ENCODE measurements around the gene RASEF. TPM values are rescaled to one million over a fixed set of nuclear protein-coding genes. Genes with fewer than 3 reads are reported as not detected.
A peak's percentile ranks its signal among the peaks of the same experiment; 100 is the strongest.

Gene RASEF
- total and polyA plus RNA-seq, 2 donors, result 3.0 to 3.9 TPM

GRCh38 chr9:83061990-83062650 lies 822 bp downstream of the RASEF start:
- WGBS, result 5% methylated on average over 53 of the region's 53 CpGs
- H3K4me1 ChIP-seq (ENCODE audit: control insufficient read depth in 2 of 2, insufficient read depth in 2 of 2, low read length in 2 of 2), result no peaks in the 10 kb centered on the region
- H3K27ac ChIP-seq (ENCODE audit: low read depth in 1 of 2, low read length in 1 of 2), result peak overlapping the region; percentile 64 to 73
- peak overlapping the region; percentile 13 to 25 for H3K4me3 ChIP-seq (ENCODE audit: low read length in 2 of 2)
- no peaks in the 10 kb centered on the region for H3K36me3 ChIP-seq (ENCODE audit: control insufficient read depth in 2 of 2, insufficient read depth in 2 of 2, low read length in 1 of 2)
- DNase-seq (ENCODE audit: low read depth in 6 of 9, low spot score in 9 of 9), result peak in 3 of 9 donors; percentile 0 to 29 (median 7)
- no peaks in the 10 kb centered on the region for H3K9me3 ChIP-seq (ENCODE audit: control insufficient read depth in 2 of 2, insufficient read depth in 1 of 2, low read length in 1 of 2)
- peaks cover 34 to 44% of the 10 kb centered on the region in 2 donors for H3K27me3 ChIP-seq (ENCODE audit: control insufficient read depth in 2 of 2, insufficient read depth in 1 of 2, low read length in 1 of 2)

GRCh38 chr9:83061036-83061435 lies 1.9 kb downstream of the RASEF start:
- Histone ChIP-seq H3K36me3 (ENCODE audit: control insufficient read depth in 2 of 2, insufficient read depth in 2 of 2, low read length in 1 of 2) (no peaks in the 10 kb centered on the region), H3K4me1 (ENCODE audit: control insufficient read depth in 2 of 2, insufficient read depth in 2 of 2, low read length in 2 of 2) (no peaks in the 10 kb centered on the region), H3K27ac (ENCODE audit: low read depth in 1 of 2, low read length in 1 of 2) (no peak overlapping the region), H3K27me3 (ENCODE audit: control insufficient read depth in 2 of 2, insufficient read depth in 1 of 2, low read length in 1 of 2) (peaks cover 34 to 44% of the 10 kb centered on the region in 2 donors), H3K9me3 (ENCODE audit: control insufficient read depth in 2 of 2, insufficient read depth in 1 of 2, low read length in 1 of 2) (no peaks in the 10 kb centered on the region), H3K4me3 (ENCODE audit: low read length in 2 of 2) (no peak overlapping the region)
- WGBS, result 88% methylated on average over 2 of the region's 2 CpGs
- no peak for DNase-seq (ENCODE audit: low read depth in 6 of 9, low spot score in 9 of 9)

DNA sequence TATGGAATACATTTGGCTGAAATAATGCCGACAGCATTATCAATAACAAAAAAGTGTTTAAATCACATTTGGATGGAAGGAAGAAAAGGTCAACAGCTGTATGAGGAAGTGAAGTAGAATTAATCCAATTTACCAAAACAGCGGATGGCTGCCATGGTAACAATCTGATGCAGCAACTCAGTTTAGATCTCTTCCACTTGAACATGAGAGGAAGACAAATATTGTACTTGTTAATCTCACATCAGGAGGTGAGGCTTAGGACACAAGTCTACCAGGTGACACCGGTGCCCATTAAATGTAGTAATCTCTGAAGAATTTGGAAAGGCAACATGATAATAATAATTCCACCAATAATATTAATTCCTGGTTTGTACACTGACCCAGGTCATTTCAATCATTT lies 2.4 kb downstream of the RASEF start:
- Histone ChIP-seq H3K27me3 (ENCODE audit: control insufficient read depth in 2 of 2, insufficient read depth in 1 of 2, low read length in 1 of 2) (peaks cover 34 to 42% of the 10 kb centered on the region in 2 donors), H3K4me3 (ENCODE audit: low read length in 2 of 2) (no peak overlapping the region), H3K4me1 (ENCODE audit: control insufficient read depth in 2 of 2, insufficient read depth in 2 of 2, low read length in 2 of 2) (no peaks in the 10 kb centered on the region), H3K27ac (ENCODE audit: low read depth in 1 of 2, low read length in 1 of 2) (no peak overlapping the region), H3K36me3 (ENCODE audit: control insufficient read depth in 2 of 2, insufficient read depth in 2 of 2, low read length in 1 of 2) (no peaks in the 10 kb centered on the region), H3K9me3 (ENCODE audit: control insufficient read depth in 2 of 2, insufficient read depth in 1 of 2, low read length in 1 of 2) (no peaks in the 10 kb centered on the region)
- DNase-seq (ENCODE audit: low read depth in 6 of 9, low spot score in 9 of 9), result no peak
- 96% methylated on average over 3 of the region's 3 CpGs for WGBS

- Histone ChIP-seq H3K36me3 (ENCODE audit: control insufficient read depth in 2 of 2, insufficient read depth in 2 of 2, low read length in 1 of 2) (no peaks in the 10 kb centered on the region), H3K27me3 (ENCODE audit: control insufficient read depth in 2 of 2, insufficient read depth in 1 of 2, low read length in 1 of 2) (peaks cover 34 to 36% of the 10 kb centered on the region in 2 donors), H3K9me3 (ENCODE audit: control insufficient read depth in 2 of 2, insufficient read depth in 1 of 2, low read length in 1 of 2) (no peaks in the 10 kb centered on the region), H3K4me3 (ENCODE audit: low read length in 2 of 2) (no peak overlapping the region), H3K4me1 (ENCODE audit: control insufficient read depth in 2 of 2, insufficient read depth in 2 of 2, low read length in 2 of 2) (no peaks in the 10 kb centered on the region), H3K27ac (ENCODE audit: low read depth in 1 of 2, low read length in 1 of 2) (no peak overlapping the region)
- no peak for DNase-seq (ENCODE audit: low read depth in 6 of 9, low spot score in 9 of 9)
- 92% methylated on average over 1 of the region's 1 CpG for WGBS
Measured at GRCh38 chr9:83059417-83059816, 3.5 kb downstream of the RASEF start.

GRCh38 chr9:83056911-83057310 lies 6.0 kb downstream of the RASEF start:
- Histone ChIP-seq H3K27ac (ENCODE audit: low read depth in 1 of 2, low read length in 1 of 2) (no peak overlapping the region), H3K36me3 (ENCODE audit: control insufficient read depth in 2 of 2, insufficient read depth in 2 of 2, low read length in 1 of 2) (no peaks in the 10 kb centered on the region), H3K9me3 (ENCODE audit: control insufficient read depth in 2 of 2, insufficient read depth in 1 of 2, low read length in 1 of 2) (no peaks in the 10 kb centered on the region), H3K27me3 (ENCODE audit: control insufficient read depth in 2 of 2, insufficient read depth in 1 of 2, low read length in 1 of 2) (peaks cover 12 to 13% of the 10 kb centered on the region in 2 donors), H3K4me1 (ENCODE audit: control insufficient read depth in 2 of 2, insufficient read depth in 2 of 2, low read length in 2 of 2) (no peaks in the 10 kb centered on the region), H3K4me3 (ENCODE audit: low read length in 2 of 2) (no peak overlapping the region)
- 100% methylated on average over 1 of the region's 1 CpG for WGBS
- DNase-seq (ENCODE audit: low read depth in 6 of 9, low spot score in 9 of 9), result no peak

GRCh38 chr9:83056174-83056573 lies 6.8 kb downstream of the RASEF start:
- Histone ChIP-seq H3K9me3 (ENCODE audit: control insufficient read depth in 2 of 2, insufficient read depth in 1 of 2, low read length in 1 of 2) (no peaks in the 10 kb centered on the region), H3K27ac (ENCODE audit: low read depth in 1 of 2, low read length in 1 of 2) (no peak overlapping the region), H3K4me1 (ENCODE audit: control insufficient read depth in 2 of 2, insufficient read depth in 2 of 2, low read length in 2 of 2) (no peaks in the 10 kb centered on the region), H3K27me3 (ENCODE audit: control insufficient read depth in 2 of 2, insufficient read depth in 1 of 2, low read length in 1 of 2) (peaks cover 4 to 6% of the 10 kb centered on the region in 2 donors), H3K4me3 (ENCODE audit: low read length in 2 of 2) (no peak overlapping the region), H3K36me3 (ENCODE audit: control insufficient read depth in 2 of 2, insufficient read depth in 2 of 2, low read length in 1 of 2) (no peaks in the 10 kb centered on the region)
- DNase-seq (ENCODE audit: low read depth in 6 of 9, low spot score in 9 of 9), result no peak
- WGBS, result 94% methylated on average over 2 of the region's 2 CpGs

DNA sequence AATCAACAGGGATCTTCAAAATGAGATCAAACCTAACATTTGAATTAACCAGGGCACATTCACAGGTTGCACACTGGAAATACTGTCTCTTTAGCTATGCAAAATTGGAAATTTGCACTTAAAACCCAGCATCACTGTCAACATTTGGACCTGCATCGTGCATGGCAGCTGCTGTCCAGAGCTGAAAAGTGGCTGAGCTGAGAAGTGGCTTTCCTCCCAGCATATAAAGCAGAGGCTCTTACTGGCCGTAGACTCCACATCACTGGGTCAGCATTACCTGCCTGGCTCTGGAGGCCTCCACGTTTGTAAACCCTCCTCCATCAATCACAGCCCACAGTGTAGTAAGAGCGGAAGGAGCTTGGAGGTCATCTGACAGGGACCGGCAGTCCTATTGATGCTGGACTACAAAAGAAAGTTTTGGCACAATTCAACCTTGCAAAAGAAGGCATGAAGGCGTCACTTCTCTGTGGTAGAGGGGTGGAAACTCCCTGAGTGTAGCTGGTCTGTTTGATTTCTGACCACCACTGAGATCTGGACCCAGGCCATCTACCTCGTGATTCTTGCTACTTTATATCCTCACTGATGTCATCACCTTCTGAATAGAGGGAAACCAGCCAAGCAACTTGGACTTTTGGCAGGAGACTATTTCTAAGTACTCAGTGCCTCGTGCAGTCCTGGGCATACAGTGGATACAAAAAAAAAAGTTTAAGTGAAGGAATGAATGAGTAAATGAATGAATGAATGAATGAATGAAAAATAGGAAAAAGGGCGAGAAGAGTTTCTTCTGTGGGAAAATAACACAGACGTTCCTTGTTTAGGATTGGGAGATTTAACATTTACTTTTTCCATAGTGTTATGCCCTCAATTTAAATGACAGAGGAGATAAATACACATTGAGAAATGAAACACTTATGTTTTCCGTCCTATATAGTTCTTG lies 14.8 kb downstream of the RASEF start:
- no peak overlapping the region for H3K27ac ChIP-seq (ENCODE audit: low read depth in 1 of 2, low read length in 1 of 2)
- 76% methylated on average over 11 of the region's 11 CpGs for WGBS
- H3K36me3 ChIP-seq (ENCODE audit: control insufficient read depth in 2 of 2, insufficient read depth in 2 of 2, low read length in 1 of 2), result no peaks in the 10 kb centered on the region
- H3K4me1 ChIP-seq (ENCODE audit: control insufficient read depth in 2 of 2, insufficient read depth in 2 of 2, low read length in 2 of 2), result no peaks in the 10 kb centered on the region
- DNase-seq (ENCODE audit: low read depth in 6 of 9, low spot score in 9 of 9), result peak in 2 of 9 donors; percentile 5 to 28
- H3K4me3 ChIP-seq (ENCODE audit: low read length in 2 of 2), result no peak overlapping the region
- no peaks in the 10 kb centered on the region for H3K27me3 ChIP-seq (ENCODE audit: control insufficient read depth in 2 of 2, insufficient read depth in 1 of 2, low read length in 1 of 2)
- H3K9me3 ChIP-seq (ENCODE audit: control insufficient read depth in 2 of 2, insufficient read depth in 1 of 2, low read length in 1 of 2), result no peaks in the 10 kb centered on the region

DNA sequence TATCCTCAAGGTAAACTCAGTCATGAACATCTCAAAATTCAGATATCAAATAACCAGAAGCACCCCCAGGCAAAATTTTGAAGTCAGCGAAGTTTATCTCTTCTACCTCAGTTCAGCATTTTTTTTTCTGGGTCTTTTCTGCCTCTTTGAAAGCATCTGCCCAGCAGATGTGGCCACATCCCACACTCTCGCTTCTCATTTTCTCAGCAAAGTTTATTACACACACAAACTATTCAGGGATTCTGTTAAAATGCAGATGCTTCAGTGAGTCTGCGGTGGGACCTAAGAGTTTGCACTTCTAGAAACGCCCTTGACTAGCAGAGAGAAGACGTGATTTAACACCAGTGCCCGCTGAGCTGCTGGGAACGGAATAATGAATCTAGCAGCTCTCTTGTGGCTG lies 19.3 kb downstream of the RASEF start:
- Histone ChIP-seq H3K4me1 (ENCODE audit: control insufficient read depth in 2 of 2, insufficient read depth in 2 of 2, low read length in 2 of 2) (no peaks in the 10 kb centered on the region), H3K27ac (ENCODE audit: low read depth in 1 of 2, low read length in 1 of 2) (no peak overlapping the region), H3K36me3 (ENCODE audit: control insufficient read depth in 2 of 2, insufficient read depth in 2 of 2, low read length in 1 of 2) (no peaks in the 10 kb centered on the region), H3K27me3 (ENCODE audit: control insufficient read depth in 2 of 2, insufficient read depth in 1 of 2, low read length in 1 of 2) (no peaks in the 10 kb centered on the region), H3K9me3 (ENCODE audit: control insufficient read depth in 2 of 2, insufficient read depth in 1 of 2, low read length in 1 of 2) (no peaks in the 10 kb centered on the region), H3K4me3 (ENCODE audit: low read length in 2 of 2) (no peak overlapping the region)
- no peak for DNase-seq (ENCODE audit: low read depth in 6 of 9, low spot score in 9 of 9)
- 91% methylated on average over 7 of the region's 7 CpGs for WGBS

- Histone ChIP-seq H3K4me3 (ENCODE audit: low read length in 2 of 2) (no peak overlapping the region), H3K27ac (ENCODE audit: low read depth in 1 of 2, low read length in 1 of 2) (no peak overlapping the region), H3K9me3 (ENCODE audit: control insufficient read depth in 2 of 2, insufficient read depth in 1 of 2, low read length in 1 of 2) (no peaks in the 10 kb centered on the region), H3K27me3 (ENCODE audit: control insufficient read depth in 2 of 2, insufficient read depth in 1 of 2, low read length in 1 of 2) (no peaks in the 10 kb centered on the region), H3K36me3 (ENCODE audit: control insufficient read depth in 2 of 2, insufficient read depth in 2 of 2, low read length in 1 of 2) (no peaks in the 10 kb centered on the region), H3K4me1 (ENCODE audit: control insufficient read depth in 2 of 2, insufficient read depth in 2 of 2, low read length in 2 of 2) (no peaks in the 10 kb centered on the region)
- 71% methylated on average over 1 of the region's 1 CpG for WGBS
- no peak for DNase-seq (ENCODE audit: low read depth in 6 of 9, low spot score in 9 of 9)
Measured at GRCh38 chr9:83041771-83042170, 21.2 kb downstream of the RASEF start.
